H9 (cell line): ENCODE data around the gene PCDHGA2. TPM values are rescaled to one million over a fixed set of nuclear protein-coding genes. Genes with fewer than 3 reads are reported as not detected.

ENCODE experiments used
- DNase-seq: peaks from one replicate; pipeline ENCODE4 v3.0.0-alpha.2; 2017
- H2AFZ ChIP-seq: one replicate; pipeline ENCODE4 v1.6.1; 2013; ENCODE audit warnings: mild to moderate bottlenecking, low read length, control low read depth, moderate library complexity
- H2AK5ac ChIP-seq: 2 replicates; pipeline ENCODE4 v1.6.1; 2013; ENCODE audit warnings: low read length, control low read depth, mixed read lengths; ENCODE audit not compliant: insufficient read length
- H2BK120ac ChIP-seq: one replicate; pipeline ENCODE4 v1.6.1; 2013; ENCODE audit warnings: low read depth, mild to moderate bottlenecking, low read length, control low read depth, inconsistent platforms; ENCODE audit not compliant: poor library complexity, severe bottlenecking
- H2BK12ac ChIP-seq: 2 replicates; pipeline ENCODE4 v1.6.1; 2013; ENCODE audit warnings: low read length, control low read depth, mixed read lengths, low read depth; ENCODE audit not compliant: insufficient read length
- H2BK15ac ChIP-seq: 2 replicates; pipeline ENCODE4 v1.6.1; 2013; ENCODE audit warnings: low read depth, low read length, control low read depth
- H2BK20ac ChIP-seq: one replicate; pipeline ENCODE4 v1.6.1; 2013; ENCODE audit warnings: low read depth, mild to moderate bottlenecking, low read length, control low read depth, inconsistent platforms; ENCODE audit not compliant: poor library complexity, severe bottlenecking
- H2BK5ac ChIP-seq: 2 replicates; pipeline ENCODE4 v1.6.1; 2013; ENCODE audit warnings: low read length, control low read depth, mixed read lengths; ENCODE audit not compliant: insufficient read length
- H3K14ac ChIP-seq: 2 replicates; pipeline ENCODE4 v1.6.1; 2013; ENCODE audit warnings: low read length, control low read depth; ENCODE audit not compliant: insufficient read depth
- H3K18ac ChIP-seq: 2 replicates; pipeline ENCODE4 v1.6.1; 2013; ENCODE audit warnings: low read depth, mild to moderate bottlenecking, mixed read lengths, low read length, control low read depth; ENCODE audit not compliant: insufficient read length
- H3K23ac ChIP-seq: 2 replicates; pipeline ENCODE4 v1.6.1; 2013; ENCODE audit warnings: low read length, control low read depth, mixed read lengths, low read depth; ENCODE audit not compliant: insufficient read length
- H3K23me2 ChIP-seq: 2 replicates; pipeline ENCODE4 v1.6.1; 2013; ENCODE audit warnings: low read depth, mild to moderate bottlenecking, mixed read lengths, low read length, control low read depth; ENCODE audit not compliant: insufficient read length, poor library complexity, severe bottlenecking
- H3K27ac ChIP-seq: 2 replicates; pipeline ENCODE4 v1.5.1; 2013; ENCODE audit warnings: low read length, control low read depth, mixed read lengths, low read depth; ENCODE audit not compliant: insufficient read length
- H3K27me3 ChIP-seq: 2 replicates; pipeline ENCODE4 v1.6.1; 2013; ENCODE audit warnings: low read length, control low read depth, inconsistent platforms; ENCODE audit not compliant: insufficient read depth
- H3K4ac ChIP-seq: 2 replicates; pipeline ENCODE4 v1.6.1; 2013; ENCODE audit warnings: low read depth, mild to moderate bottlenecking, control low read depth, inconsistent platforms, low read length, moderate library complexity
- H3K4me1 ChIP-seq: 2 replicates; pipeline ENCODE4 v1.6.1; 2013; ENCODE audit warnings: low read length, control low read depth, inconsistent platforms; ENCODE audit not compliant: insufficient read depth
- H3K4me2 ChIP-seq: 2 replicates; pipeline ENCODE4 v1.6.1; 2013; ENCODE audit warnings: low read length, control low read depth, mixed read lengths; ENCODE audit not compliant: insufficient read length, insufficient read depth
- H3K56ac ChIP-seq: 2 replicates; pipeline ENCODE4 v1.6.1; 2013; ENCODE audit warnings: low read depth, mild to moderate bottlenecking, mixed read lengths, low read length, control low read depth; ENCODE audit not compliant: insufficient read length
- H3K79me1 ChIP-seq: 2 replicates; pipeline ENCODE4 v1.6.1; 2013; ENCODE audit warnings: low read depth, mild to moderate bottlenecking, moderate library complexity, low read length, control low read depth, inconsistent platforms; ENCODE audit not compliant: insufficient read depth, poor library complexity, severe bottlenecking
- H3K79me2 ChIP-seq: 2 replicates; pipeline ENCODE4 v1.6.1; 2013; ENCODE audit warnings: low read length, control low read depth, inconsistent platforms; ENCODE audit not compliant: insufficient read depth
- H3K9ac ChIP-seq: 2 replicates; pipeline ENCODE4 v1.6.1; 2013; ENCODE audit warnings: low read length, control low read depth, mixed read lengths; ENCODE audit not compliant: insufficient read length; ENCODE audit errors: extremely low read depth
- H3K9me3 ChIP-seq: one replicate; pipeline ENCODE4 v1.6.1; 2013; ENCODE audit warnings: low read depth, low read length, inconsistent platforms; ENCODE audit not compliant: control insufficient read depth
- H3T11ph ChIP-seq: one replicate; pipeline ENCODE4 v1.6.1; 2013; ENCODE audit warnings: mild to moderate bottlenecking, low read length, control low read depth, inconsistent platforms
- H4K20me1 ChIP-seq: one replicate; pipeline ENCODE4 v1.6.1; 2013; ENCODE audit not compliant: control insufficient read depth, insufficient read length, insufficient read depth
- H4K5ac ChIP-seq: 2 replicates; pipeline ENCODE4 v1.6.1; 2013; ENCODE audit warnings: low read depth, mild to moderate bottlenecking, mixed read lengths, low read length, control low read depth; ENCODE audit not compliant: insufficient read length
- H4K8ac ChIP-seq: replicated peaks from 2 replicates; pipeline ENCODE4 v1.6.1; 2013; ENCODE audit warnings: low read length, control low read depth, mixed read lengths, low read depth; ENCODE audit not compliant: insufficient read length
- H4K91ac ChIP-seq: 2 replicates; pipeline ENCODE4 v1.6.1; 2013; ENCODE audit warnings: low read depth, mild to moderate bottlenecking, moderate library complexity, mixed read lengths, low read length, control low read depth; ENCODE audit not compliant: insufficient read length
- H3K27ac Mint-ChIP-seq, 3 experiments: 2 replicates in 2 of 3; 3 replicates in 1 of 3; pipeline ENCODE4 v1.8.0; 2020 to 2021; ENCODE audit warnings: mixed read lengths in 3 of 3, mild to moderate bottlenecking in 1 of 3, moderate library complexity in 1 of 3
- H3K27me3 Mint-ChIP-seq: 2 replicates; pipeline ENCODE4 v1.8.0; 2021; ENCODE audit warnings: low read depth, mild to moderate bottlenecking, moderate library complexity, mixed read lengths
- H3K36me3 Mint-ChIP-seq, 3 experiments: 2 replicates in 2 of 3; 3 replicates in 1 of 3; pipeline ENCODE4 v1.8.0; 2020 to 2021; ENCODE audit warnings: low read depth in 3 of 3, mixed read lengths in 3 of 3; ENCODE audit not compliant: insufficient read depth in 1 of 3
- H3K4me1 Mint-ChIP-seq, 2 experiments: 2 replicates each; pipeline ENCODE4 v1.8.0; 2020; ENCODE audit warnings: mixed read lengths in 2 of 2
- H3K4me3 Mint-ChIP-seq, 2 experiments: 2 replicates in 1 of 2; 3 replicates in 1 of 2; pipeline ENCODE4 v1.8.0; 2020 to 2021; ENCODE audit warnings: mild to moderate bottlenecking in 2 of 2, mixed read lengths in 2 of 2, moderate library complexity in 1 of 2
- H3K9me3 Mint-ChIP-seq, 2 experiments: 2 replicates in 1 of 2; 3 replicates in 1 of 2; pipeline ENCODE4 v1.8.0; 2020; ENCODE audit warnings: mild to moderate bottlenecking in 2 of 2, mixed read lengths in 2 of 2, moderate library complexity in 1 of 2
- CTCF ChIP-seq: fragments of 200-600 bp; sonication (generic); conservative IDR thresholded peaks from 3 replicates; pipeline ENCODE4 v1.8.0; 2021; ENCODE audit warnings: antibody characterized with exemption, mild to moderate bottlenecking
- total RNA-seq: library from RNA; stranded (reverse); gene quantifications from 2 replicates; pipeline ENCODE4 v1.2.1, GENCODE V29; 2021

The PCDHGA2 gene
- total RNA-seq, 1 experiment from 2014 or later: 0.90 TPM

- Histone ChIP-seq H3K18ac (no peak overlapping the region), H4K8ac (no peak overlapping the region), H3K4me1 (no peaks in the 10 kb centered on the region), H3K4ac (no peak overlapping the region), H2BK12ac (no peak overlapping the region), H2AK5ac (no peak overlapping the region), H3K79me2 (no peaks in the 10 kb centered on the region), H3K9ac (no peak overlapping the region), H2BK120ac (no peak overlapping the region), H3K14ac (no peak overlapping the region), H2AFZ (no peak overlapping the region), H4K91ac (no peak overlapping the region), H3K4me2 (no peak overlapping the region), H3K23ac (no peak overlapping the region), H3T11ph (no peak overlapping the region), H2BK5ac (no peak overlapping the region), H3K56ac (no peak overlapping the region), H2BK20ac (no peak overlapping the region), H4K20me1 (no peaks in the 10 kb centered on the region), H3K27ac (no peak overlapping the region), H3K9me3 (peaks cover 22% of the 10 kb centered on the region), H4K5ac (no peak overlapping the region), H3K27me3 (no peaks in the 10 kb centered on the region), H3K23me2 (no peaks in the 10 kb centered on the region), H3K79me1 (no peaks in the 10 kb centered on the region), H2BK15ac (no peak overlapping the region)
- Mint-ChIP-seq H3K9me3 (peaks cover 67 to 74% of the 10 kb centered on the region in 2 experiments), H3K4me1 (peaks cover 7 to 15% of the 10 kb centered on the region in 2 experiments; a peak in 3 of 4 replicates), H3K36me3 (peaks cover 46 to 65% (median 60%) of the 10 kb centered on the region in 3 experiments), H3K4me3 (peak overlapping the region in 1 of 2 experiments; percentile 10; a peak in 1 of 5 replicates), H3K27ac (no peak overlapping the region), H3K27me3 (peaks cover 7% of the 10 kb centered on the region)
- no peak for TF ChIP-seq CTCF
- DNase-seq: no peak
Measured at GRCh38 chr5:141362719-141363118, 24.2 kb downstream of the PCDHGA2 start.
